GM06990 (cell line): Measurements from ENCODE around the gene HOXC12.

Experiments used
- DNase-seq: peaks from one replicate; pipeline ENCODE4 v3.0.0-alpha.2; 2011; ENCODE audit not compliant: insufficient read length; ENCODE audit errors: extremely low read depth
- H3K27me3 ChIP-seq: replicated peaks from 2 replicates; pipeline ENCODE4 v1.6.0; 2011; ENCODE audit warnings: low read length; ENCODE audit not compliant: control insufficient read depth, insufficient read depth
- H3K36me3 ChIP-seq: 2 replicates; pipeline ENCODE4 v1.5.1; 2011; ENCODE audit warnings: low read length; ENCODE audit not compliant: control insufficient read depth, insufficient read depth
- H3K4me3 ChIP-seq: replicated peaks from 2 replicates; pipeline ENCODE4 v1.5.1; 2011; ENCODE audit warnings: low read depth, mild to moderate bottlenecking, control low read depth, low read length
- TF ChIP-seq, protein P1 (sequence below): IDR thresholded peaks from 2 replicates; pipeline ENCODE4 v1.5.1; 2011; ENCODE audit warnings: low read length, control low read depth, mild to moderate bottlenecking, inconsistent platforms; ENCODE audit not compliant: insufficient read depth, poor library complexity, severe bottlenecking

HOXC12 gene

DNA sequence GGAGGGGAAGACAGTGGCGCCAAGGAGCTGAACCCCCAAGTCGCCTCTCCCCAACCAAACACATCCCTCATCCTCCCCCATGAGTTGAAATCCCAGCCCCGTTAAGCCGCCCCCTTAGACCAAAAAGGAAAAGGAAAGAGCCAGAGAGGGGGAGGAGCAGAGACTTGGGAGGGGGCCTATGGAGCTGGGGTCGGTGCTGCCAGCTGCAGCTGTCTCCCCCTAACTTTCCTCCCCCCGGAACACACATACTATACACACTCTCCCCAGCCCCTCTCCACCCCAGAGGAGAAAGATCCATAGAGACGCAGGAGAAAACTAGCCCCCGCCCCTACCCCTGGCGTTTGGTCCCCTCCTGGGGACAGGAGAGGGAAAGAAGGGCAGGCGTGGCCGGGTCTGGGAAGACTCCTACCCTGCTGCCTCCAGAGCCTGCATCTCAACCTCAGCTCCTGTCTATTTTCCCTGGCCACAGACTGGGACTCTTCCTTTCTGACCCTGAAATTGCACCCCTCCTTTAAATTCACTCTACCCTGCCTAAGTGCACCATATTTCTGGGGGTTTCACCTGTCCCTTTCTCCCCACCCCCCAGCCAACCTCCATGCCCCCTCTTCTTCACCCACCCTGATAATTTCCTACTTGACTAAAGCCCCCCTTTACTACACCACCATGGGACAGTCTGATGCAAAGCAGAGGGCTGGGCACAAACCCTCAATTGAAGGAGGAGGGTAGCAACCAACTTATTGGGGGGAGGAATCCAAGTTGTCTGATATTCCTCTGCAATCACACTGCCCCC lies 43.6 kb downstream of the HOXC12 start:
- Histone ChIP-seq H3K27me3 (peaks cover 5% of the 10 kb centered on the region), H3K4me3 (no peak overlapping the region), H3K36me3 (no peaks in the 10 kb centered on the region)
- TF ChIP-seq, protein P1, sequence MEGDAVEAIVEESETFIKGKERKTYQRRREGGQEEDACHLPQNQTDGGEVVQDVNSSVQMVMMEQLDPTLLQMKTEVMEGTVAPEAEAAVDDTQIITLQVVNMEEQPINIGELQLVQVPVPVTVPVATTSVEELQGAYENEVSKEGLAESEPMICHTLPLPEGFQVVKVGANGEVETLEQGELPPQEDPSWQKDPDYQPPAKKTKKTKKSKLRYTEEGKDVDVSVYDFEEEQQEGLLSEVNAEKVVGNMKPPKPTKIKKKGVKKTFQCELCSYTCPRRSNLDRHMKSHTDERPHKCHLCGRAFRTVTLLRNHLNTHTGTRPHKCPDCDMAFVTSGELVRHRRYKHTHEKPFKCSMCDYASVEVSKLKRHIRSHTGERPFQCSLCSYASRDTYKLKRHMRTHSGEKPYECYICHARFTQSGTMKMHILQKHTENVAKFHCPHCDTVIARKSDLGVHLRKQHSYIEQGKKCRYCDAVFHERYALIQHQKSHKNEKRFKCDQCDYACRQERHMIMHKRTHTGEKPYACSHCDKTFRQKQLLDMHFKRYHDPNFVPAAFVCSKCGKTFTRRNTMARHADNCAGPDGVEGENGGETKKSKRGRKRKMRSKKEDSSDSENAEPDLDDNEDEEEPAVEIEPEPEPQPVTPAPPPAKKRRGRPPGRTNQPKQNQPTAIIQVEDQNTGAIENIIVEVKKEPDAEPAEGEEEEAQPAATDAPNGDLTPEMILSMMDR, result no peak
- DNase-seq, result no peak

DNA sequence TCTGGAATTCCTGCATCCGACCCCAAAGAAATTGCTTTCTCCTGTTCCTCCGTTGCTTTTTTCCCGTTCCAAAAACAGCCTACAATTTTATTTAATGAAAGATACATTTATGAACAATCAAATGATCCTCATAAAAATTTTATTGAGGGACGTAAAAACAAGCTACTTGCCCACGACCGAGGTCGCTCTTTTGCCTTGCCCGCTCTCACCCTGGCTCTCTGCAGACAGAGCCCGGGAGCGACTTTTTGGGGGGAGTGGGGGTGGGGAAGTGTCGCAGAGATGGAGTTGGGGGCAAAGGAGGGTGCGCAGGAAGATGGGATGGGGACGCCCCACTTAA lies 44.2 kb downstream of the HOXC12 start:
- TF ChIP-seq, protein P1, result no peak
- H3K27me3 ChIP-seq, result peaks cover 5% of the 10 kb centered on the region

DNA sequence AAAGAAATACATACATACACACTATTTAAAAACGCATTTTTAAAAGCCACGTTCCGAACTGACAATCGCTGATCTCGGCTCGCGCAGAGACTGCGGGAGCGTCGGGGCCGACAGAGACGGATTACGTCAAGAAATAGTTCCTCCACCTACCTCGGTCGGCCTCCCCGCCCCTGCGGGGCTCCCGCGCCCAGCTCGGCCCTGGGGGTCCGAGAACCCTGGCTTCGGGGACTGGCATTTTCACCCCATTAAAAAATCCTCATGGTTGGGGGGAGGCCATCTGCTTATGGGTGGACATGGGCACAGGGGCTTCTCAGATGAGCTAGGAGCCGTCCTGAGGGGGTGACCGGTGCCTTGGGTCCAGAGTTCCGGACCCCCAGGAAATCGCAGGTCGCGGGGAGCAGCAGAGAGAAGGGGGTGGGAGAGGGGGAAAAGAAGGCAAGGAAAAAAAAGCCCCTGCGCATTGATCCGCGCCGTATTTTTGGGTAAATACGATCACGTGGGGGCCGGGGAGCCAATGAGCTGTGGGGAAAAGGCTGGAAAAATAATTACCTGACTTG lies 44.9 kb downstream of the HOXC12 start:
- TF ChIP-seq, protein P1, result no peak
- DNase-seq, result no peak
- Histone ChIP-seq H3K4me3 (peak overlapping the region; percentile 50), H3K36me3 (no peaks in the 10 kb centered on the region), H3K27me3 (peaks cover 5% of the 10 kb centered on the region)

More for the DNA sequence above, 44.2 kb downstream of the HOXC12 start:
- H3K4me3 ChIP-seq, result no peak overlapping the region
- no peaks in the 10 kb centered on the region for H3K36me3 ChIP-seq
- DNase-seq, result no peak

DNA sequence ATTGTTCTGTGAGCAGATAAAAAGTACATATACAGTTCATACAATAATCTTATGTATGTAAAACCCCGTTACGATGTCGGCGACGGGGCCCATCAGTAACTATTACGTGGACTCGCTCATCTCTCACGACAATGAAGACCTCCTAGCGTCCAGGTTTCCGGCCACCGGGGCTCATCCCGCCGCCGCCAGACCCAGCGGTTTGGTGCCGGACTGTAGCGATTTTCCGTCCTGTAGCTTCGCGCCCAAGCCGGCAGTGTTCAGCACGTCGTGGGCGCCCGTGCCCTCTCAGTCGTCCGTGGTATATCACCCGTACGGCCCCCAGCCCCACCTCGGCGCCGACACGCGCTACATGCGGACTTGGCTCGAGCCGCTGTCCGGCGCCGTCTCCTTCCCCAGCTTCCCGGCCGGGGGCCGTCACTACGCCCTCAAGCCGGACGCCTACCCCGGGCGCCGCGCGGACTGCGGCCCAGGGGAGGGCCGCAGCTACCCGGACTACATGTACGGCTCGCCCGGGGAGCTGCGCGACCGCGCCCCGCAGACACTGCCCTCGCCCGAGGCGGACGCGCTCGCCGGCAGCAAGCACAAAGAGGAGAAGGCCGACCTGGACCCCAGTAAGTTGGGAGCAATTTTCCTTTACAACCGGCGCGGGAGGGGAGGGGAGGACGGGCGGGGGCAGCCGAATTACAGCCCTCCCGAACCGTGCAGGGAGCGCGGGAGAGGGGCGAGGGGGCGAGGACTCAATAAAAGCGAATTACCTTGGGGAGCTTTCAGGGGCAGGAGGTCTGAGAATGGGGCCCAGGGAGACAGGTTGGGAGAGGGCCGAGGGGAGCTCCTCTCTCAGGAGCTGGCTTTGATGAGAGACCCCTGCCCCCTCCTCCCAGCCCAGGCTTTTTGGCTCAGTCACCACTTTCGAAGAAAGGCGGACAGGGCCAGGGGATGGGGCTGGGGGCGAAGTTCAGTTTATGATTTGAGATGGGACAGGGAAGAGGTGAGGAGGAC lies 45.7 kb downstream of the HOXC12 start, which contains the start of gene HOXC9:
TSS of gene HOXC9 (plus strand) at position 46 of the 999 bp plus-strand sequence. CDS start at position 74, 28 bp downstream.
- peaks cover 2% of the 10 kb centered on the region; the same call in 1 of the 2 replicates for H3K27me3 ChIP-seq
- no peaks in the 10 kb centered on the region for H3K36me3 ChIP-seq
- H3K4me3 ChIP-seq, result peak within 1 kb of the TSS; percentile 50
- DNase-seq, result no peak
- TF ChIP-seq, protein P1, result no peak

DNA sequence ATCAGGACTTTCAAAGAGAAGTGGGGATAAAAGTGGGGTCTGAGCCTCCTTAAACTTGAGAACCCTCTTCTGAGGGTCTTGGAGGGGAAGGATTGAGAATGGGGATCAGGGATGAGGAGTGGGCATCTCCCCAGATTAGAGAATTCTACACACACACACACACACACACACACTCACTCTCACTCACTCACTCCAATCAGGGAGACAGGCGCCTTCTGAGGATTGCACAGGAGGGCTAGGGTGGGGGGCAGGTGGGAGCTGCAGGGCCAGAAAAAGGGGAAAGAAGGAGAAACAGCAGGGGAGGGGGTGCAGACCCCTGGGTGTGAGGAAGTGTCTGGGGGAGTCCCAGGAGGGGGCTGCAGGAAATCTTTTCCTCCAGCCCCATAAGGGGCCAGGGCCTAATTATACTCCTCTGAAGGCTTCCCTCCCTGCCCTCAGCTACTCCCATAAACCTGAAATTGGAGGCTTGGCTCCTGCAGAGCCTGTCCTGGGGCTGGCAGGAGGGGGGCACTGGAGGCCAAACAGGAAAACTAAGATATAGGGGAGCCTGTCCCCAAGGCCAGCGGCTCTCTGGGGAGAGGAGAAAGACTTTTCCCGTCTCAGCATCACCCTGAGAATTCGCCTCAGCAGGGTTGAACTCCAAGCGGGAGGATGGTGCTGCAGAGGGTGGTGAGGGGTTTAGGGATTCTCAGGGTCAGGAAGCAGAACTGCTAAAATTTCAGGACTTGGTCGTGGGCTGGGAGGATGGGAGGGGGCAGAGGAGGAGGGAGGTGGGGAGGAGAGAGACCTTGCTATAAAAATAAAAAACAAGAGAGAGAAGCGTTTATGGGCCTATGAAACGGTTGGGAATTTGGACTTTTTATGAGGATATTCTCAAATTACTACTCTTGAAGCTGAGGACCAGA lies 46.8 kb downstream of the HOXC12 start:
- TF ChIP-seq, protein P1, result no peak
- Histone ChIP-seq H3K4me3 (no peak overlapping the region), H3K27me3 (peaks cover 2% of the 10 kb centered on the region; the same call in 1 of the 2 replicates), H3K36me3 (no peaks in the 10 kb centered on the region)
- no peak for DNase-seq
